ENCODE data around the gene ZNF618.

ZNF618 gene

GRCh38 chr9:113954591-113954990, 78.5 kb downstream of the ZNF618 start:
- DNase-seq (ENCODE audit: low read depth): peak; percentile 46
- TF ChIP-seq CTCF (conservative IDR thresholded peaks at IDR 0.05; ENCODE audit: low read length): no peak
- no peak overlapping the region for H3K4me3 ChIP-seq (ENCODE audit: low read length)

- TF ChIP-seq CTCF (conservative IDR thresholded peaks at IDR 0.05; ENCODE audit: low read length): no peak
- no peak overlapping the region for H3K4me3 ChIP-seq (ENCODE audit: low read length)
- peak; percentile 89 for DNase-seq (ENCODE audit: low read depth)
Measured at GRCh38 chr9:113955076-113955752, 79.1 kb downstream of the ZNF618 start.

GRCh38 chr9:113956901-113957300, 80.8 kb downstream of the ZNF618 start:
- TF ChIP-seq CTCF (conservative IDR thresholded peaks at IDR 0.05; ENCODE audit: low read length): no peak
- DNase-seq (ENCODE audit: low read depth): no peak
- no peak overlapping the region for H3K4me3 ChIP-seq (ENCODE audit: low read length)

GRCh38 chr9:113957351-113957750, 81.2 kb downstream of the ZNF618 start:
- no peak for TF ChIP-seq CTCF (conservative IDR thresholded peaks at IDR 0.05; ENCODE audit: low read length)
- DNase-seq (ENCODE audit: low read depth): peak; percentile 39
- H3K4me3 ChIP-seq (ENCODE audit: low read length): no peak overlapping the region

- peak; percentile 90 for DNase-seq (ENCODE audit: low read depth)
- TF ChIP-seq CTCF (conservative IDR thresholded peaks at IDR 0.05; ENCODE audit: low read length): no peak
- H3K4me3 ChIP-seq (ENCODE audit: low read length): 0 out of 2 replicates have a peak overlapping the region, but pooled peaks have one; percentile 2
Measured at GRCh38 chr9:113957821-113958341, 81.8 kb downstream of the ZNF618 start.

GRCh38 chr9:113958556-113958955, 82.4 kb downstream of the ZNF618 start:
- DNase-seq (ENCODE audit: low read depth): no peak
- no peak for TF ChIP-seq CTCF (conservative IDR thresholded peaks at IDR 0.05; ENCODE audit: low read length)
- H3K4me3 ChIP-seq (ENCODE audit: low read length): no peak overlapping the region

- no peak overlapping the region for H3K4me3 ChIP-seq (ENCODE audit: low read length)
- no peak for TF ChIP-seq CTCF (conservative IDR thresholded peaks at IDR 0.05; ENCODE audit: low read length)
- no peak for DNase-seq (ENCODE audit: low read depth)
Measured at GRCh38 chr9:113960768-113961167, 84.7 kb downstream of the ZNF618 start.
